HG03135 (cell line): ENCODE measurements around the gene RGS14.
"Not testable (repeated sequence)": the region's sequence is repeated elsewhere in the genome, so short reads cannot be mapped to it uniquely, and the experiment has no call there.

Experiments
- ATAC-seq: cut with Tn5 transposase; IDR thresholded peaks from one replicate; pipeline ENCODE4 v1.9.1; 2021; ENCODE audit warnings: mild to moderate bottlenecking, moderate library complexity; ENCODE audit not compliant: unreplicated experiment

RGS14 gene

DNA sequence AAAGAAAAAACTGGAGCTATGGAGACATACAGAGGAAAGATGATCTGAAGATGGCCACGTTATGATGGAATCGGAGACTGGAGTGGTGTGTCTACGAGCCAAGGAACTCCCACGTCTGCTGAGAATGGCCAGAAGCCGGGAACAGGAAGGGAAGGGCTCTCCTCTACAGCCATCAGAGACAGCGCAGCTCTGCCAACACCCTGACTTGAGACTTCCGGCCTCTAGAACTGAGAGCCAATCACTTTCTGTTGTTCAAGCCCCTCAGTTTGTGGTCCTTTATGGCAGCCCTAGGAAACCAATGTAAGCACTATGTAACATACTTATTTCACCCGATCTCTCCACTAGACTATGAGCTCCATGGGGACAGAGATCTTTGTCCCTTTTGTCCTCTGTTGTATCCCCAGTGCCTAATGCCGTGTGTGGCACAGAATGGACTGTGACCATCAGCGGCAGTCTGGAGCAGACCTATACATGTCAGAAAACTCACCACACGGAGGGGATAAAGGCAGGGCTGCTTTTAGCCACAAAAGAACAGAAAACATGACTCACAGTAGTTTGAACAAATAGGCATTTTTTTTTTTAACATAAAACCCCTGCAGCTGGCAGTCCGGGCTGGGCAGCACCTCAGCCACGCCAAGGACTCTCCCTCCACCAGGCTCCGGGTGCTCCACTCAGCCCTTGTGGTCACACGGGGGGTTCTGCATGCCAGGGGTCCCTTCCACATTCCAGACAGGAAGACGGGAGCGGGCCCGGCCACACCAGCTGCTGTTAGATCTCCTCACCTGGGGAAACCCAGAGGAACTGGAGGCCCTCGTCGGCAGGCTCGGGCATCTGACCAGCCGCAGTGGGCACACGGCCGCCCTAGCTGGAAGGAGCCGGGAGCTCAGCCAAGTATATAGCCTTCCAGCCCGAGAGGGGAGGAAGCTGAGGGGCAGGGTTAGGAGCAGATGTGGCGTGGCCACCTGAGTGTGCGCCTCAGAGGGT, 29.9 kb upstream of the RGS14 start:
- no peak for ATAC-seq

DNA sequence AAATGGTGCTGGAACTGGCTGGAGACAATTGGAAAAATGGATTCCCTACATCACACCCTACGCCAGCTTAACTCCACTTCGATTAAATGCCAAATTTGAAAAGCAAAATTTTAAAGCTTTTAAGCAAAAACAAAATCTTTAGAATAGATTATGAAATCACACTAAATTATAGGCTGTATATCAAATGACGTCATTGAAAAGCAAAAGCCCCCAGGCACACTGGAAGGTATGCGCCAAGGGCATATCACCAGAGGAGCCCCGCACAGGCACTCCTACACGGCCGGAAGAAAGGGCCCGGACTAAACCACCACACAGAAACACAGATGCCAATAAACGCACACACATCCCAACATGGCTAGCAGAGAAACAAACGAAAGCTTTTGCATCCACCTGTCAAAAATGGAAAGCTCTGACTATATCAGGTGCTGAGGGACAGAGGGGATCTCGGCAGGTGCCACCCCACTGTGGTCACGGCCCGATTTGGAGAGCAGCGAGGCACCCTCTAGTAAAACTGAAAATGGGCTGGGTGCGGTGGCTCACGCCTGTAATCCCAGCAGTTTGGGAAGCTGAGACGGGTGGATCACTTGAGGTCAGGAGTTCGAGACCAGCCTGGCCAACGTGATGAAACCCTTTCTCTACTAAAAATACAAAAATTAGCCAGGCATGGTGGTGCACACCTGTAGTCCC, 29.0 kb upstream of the RGS14 start:
- ATAC-seq = no peak

DNA sequence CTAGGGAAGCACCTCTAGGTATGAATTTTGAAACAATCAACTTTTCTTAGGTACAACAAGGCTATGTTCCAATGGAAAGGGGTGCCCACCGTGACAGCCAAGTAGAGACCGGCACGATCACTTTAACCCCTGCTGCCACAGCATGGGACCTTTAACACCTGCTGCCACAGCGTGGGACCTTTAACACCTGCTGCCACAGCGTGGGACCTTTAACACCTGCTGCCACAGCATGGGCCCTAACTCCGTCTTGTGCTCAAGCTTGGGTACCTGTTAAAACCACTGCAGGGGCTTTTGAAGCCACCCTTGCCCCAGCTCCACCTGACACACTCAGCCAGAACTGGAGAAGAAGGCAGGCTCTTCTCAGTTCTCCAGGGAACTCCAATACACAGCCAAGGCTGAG, 27.8 kb upstream of the RGS14 start:
- ATAC-seq = no peak

DNA sequence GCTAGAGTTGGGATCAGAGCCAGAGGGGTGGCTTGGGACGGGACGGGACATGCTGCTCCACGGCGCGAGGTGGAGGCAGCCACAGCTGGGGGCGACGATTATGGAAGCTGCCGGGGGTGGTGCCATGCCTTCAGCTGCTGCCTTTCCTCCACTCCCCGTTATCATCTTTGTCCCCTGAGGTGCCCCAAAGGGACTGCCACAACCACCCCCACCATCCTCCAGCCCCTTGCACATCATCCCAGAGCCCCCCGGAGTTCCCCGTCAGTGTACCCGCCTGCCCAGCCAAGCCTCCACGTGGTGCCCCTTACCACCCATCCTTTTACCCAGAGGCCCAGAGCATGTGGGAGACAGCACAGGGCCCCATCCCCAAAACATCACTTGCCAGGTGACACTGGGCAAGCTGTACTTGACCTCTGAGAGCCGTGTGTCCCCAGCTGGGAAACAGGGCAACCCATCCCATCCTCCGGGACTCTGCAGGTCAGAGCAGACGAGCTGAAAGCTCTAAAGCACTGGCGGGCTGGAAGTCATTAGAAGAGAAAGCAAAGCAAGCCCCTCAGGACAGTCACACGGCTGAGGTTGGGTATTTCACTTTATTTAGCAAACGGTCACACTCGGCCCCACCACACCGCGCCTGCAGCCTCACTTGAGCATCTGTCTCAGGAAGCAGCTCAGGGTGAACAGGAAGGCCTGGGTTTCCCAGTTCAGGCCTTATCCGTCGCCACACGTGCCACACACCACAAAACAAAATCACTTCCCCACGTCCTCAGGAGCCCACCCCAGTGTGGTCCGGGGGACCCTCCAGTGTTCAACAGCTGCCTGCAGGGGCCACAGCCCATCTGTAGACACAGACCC, 26.5 kb upstream of the RGS14 start:
- no peak for ATAC-seq

DNA sequence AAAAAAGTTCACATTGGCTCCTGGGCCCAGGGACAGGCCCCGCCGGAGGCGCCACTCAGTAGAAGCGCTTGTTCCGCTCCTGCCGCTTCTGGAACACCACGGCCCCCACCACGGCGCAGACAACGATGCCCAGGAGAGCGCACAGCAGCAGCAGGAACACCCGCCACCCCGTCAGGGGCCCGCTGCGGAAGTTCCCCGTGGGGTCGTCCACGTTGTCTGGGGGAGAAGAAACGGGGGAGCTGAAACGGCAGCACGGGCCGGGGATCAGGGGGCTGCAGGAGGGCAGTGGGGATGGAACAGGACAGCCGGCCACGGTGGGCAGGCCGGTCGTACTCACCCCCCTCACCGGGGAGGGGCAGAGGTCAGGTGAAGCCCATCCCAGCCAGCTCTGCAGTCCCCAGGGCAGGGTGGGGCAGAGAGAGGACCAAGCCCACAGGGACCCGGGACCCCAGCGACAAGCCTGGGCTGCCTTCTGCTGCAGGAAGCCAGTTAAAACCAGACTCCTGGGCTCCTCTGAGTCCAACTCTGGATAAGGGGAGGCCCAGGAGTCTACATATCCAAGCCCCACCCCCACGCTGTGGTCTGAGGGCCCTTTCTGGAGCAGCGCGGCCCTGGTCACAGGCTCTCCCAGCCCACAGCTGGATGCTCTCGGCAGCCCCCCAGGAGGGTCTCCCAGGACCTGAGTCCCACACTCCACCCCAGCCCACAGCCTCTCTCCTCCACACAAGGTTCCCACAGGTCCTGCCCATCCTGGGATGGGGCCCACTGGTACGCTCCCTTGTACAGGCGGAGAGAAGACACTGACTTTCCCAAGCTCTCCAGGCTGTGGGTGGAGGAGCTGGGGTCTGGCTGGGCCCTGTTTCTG, 25.5 kb upstream of the RGS14 start:
- no peak for ATAC-seq

DNA sequence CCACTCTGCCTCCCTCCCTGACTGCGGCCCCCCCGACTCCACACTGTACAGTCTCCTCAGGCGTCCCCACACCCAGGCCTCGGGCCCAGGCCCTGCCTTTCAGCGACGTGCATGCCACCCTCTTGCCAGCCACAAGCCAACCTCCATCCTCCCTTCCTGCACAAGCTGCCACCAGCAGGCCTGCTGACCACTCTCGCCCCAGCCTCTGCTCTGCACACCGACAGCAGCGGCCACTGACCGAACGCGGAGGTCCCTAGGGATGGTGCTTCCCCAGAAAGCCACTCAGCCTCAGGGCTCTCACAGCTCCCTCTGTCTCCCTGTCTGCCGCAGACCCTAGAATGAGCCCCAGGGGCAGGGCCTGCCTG, 24.8 kb upstream of the RGS14 start:
- ATAC-seq = no peak

DNA sequence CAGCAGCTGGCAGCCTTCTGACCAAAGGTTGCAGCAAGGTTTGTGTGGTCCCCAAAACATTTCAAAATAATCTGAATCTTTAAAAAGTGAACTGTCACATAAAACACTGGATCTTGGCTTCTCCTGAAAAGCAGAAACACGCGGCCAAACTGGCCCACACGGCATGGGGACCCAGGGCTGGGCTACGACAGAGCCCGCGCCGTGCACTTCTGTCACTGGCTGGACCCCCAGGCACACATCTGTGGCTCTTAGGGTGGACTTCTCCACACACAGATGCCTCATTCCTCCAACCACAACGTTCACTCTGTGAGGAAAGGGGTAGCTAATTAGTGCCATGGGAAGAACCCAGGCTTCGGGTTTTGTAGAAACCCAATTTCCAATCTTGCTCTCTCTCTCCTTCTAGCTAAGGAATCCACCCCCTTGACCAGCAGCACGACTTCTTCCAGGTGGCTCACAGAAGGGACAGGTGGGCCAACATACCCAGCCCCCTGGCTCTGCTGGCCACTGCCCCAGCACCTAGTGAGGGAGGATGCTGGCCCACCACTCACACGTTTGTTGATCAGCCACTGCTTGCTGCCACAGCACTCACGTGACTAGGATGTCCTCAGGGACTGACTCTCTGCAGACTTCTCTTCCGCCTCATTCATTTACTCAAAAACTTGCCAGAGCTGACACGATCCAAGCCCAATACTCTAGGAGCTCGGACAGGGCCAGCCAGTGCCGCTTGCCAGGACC, 24.1 kb upstream of the RGS14 start:
- ATAC-seq = no peak

DNA sequence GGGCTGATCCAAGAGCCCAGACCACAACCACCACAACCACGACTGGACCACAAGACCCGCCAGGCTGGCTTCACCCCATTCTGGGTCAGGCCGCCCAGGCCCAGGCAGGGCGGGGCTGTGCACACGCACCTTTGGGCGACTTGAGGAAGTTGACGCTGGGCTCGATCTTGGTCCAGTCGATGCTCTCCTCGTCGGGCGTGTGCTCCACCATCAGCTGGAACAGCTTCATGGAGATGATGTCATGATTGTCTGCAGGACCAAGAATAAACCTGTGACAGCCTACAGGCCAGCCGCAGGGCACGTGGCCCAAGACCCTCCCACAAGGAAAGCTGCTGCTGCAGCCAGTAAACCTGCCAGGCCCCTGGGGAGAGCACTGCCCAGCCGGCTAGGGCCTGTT, 23.6 kb upstream of the RGS14 start:
- no peak for ATAC-seq

DNA sequence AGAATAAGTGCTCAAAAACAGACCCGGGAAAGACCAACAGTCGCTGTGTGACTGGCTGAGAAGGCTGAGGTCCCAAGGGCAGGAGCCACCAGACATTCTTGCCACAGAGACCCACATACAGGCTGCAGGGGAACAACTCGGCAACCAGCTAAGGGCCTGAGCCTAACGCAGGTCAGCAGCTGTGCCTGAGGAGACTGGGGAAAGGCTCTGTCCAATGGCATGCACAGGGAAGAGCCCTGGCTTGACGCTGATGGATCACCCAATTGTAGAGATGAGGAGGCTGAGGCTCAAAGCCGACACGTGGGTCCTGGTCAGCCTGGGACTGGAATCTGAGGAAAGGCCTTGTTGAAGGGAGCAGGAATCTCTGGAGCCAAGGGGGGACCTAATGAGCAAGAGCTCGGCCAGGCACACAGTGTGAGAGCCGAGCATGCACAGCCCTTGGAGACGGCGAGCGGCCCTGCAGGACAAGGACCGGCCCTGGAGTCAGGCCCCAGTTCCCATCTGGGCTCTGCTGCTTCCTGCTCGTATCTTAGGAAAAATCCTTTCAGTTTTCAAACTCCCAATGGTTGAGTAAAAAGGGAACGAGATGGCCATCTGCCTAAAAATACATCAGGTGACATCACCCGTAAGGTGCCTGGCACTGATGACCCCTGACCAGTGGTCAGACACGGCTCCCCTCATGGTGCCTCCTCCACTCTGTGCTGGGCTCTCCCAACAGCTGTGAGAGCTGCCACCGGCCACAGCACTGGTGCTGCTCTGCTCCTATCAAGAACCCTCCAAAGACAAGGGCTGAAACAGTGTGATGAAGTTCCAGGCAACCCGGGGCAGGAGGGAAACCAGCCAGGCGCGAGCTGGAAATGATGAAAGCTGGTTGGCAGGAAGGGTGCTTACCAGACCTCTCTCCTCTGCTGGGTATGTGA, 22.7 kb upstream of the RGS14 start:
- ATAC-seq = no peak

DNA sequence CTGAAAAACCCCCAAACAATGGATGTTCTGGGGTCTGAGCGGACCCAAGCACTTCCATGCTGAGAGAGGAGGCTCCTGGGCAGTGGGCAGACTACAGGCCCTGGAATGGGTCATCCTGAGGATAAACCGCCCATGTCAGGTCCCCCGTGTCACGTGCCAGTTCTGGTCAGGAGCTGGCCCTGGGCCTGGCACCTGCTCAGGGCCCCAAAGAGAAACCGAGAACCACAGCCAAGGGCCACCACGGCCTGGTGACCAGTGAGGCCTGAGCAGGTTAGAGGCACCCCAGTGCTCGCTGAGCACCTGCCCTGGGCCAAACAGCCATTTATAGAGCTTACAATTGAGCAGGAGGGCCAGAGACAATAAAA, 22.0 kb upstream of the RGS14 start:
- no peak for ATAC-seq

DNA sequence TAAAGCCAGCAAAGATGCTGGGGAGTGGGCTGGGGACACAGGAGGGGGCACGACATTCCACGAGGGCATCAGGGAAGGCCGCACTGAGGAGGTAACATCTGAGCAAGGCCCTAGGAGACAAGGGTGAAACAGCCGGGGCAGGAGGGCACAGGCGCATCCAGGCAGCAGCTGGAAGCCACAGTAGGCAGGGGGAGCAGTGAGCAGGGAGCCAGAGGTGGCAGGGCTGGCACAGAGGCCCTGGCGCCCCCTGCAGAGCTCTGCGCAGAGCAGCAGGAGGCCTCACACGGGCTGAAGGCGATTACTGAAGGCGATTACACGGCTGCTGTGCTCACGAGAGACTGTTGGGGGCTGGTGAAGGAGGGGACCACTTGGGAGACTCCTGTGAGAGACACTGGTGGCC, 21.6 kb upstream of the RGS14 start:
- ATAC-seq = no peak

DNA sequence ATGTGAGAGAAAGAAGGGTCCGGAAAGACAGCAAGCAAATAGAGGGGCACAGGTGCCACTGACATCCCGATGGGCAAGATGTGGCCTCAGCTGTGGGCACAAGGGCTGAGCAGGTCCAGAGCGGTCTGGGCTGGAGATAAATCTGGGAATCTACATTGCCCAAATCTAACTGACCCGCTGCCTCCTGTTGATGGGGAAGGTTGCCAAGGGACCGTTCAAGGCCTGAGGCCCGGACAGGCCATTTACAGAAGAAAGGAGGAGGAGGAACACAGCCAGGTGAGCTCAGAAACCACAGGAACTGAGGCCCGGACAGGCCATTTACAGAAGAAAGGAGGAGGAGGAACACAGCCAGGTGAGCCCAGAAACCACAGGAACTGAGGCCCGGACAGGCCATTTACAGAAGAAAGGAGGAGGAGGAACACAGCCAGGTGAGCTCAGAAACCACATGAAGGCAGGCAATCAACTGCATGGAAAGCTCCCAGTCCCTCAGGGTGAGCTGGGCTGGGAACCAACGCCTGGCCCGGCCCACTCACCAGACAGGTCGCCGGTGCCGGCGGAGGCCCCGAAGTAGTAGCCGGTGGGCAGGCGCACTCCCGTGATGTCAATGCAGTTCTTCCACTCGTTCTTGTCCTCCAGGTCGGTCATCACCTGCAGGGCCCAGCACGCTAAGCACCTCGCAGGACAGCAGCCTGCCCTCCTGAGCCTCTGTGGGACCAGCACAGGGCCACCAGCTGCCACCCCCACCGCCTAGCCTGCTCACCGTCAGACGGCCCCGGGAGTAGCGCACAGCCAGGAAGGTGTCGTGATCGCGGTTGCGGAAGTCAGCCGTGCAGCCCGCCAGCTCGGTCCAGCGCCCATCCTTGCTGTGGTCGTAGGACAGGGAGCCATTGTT, 20.9 kb upstream of the RGS14 start:
- no peak for ATAC-seq

DNA sequence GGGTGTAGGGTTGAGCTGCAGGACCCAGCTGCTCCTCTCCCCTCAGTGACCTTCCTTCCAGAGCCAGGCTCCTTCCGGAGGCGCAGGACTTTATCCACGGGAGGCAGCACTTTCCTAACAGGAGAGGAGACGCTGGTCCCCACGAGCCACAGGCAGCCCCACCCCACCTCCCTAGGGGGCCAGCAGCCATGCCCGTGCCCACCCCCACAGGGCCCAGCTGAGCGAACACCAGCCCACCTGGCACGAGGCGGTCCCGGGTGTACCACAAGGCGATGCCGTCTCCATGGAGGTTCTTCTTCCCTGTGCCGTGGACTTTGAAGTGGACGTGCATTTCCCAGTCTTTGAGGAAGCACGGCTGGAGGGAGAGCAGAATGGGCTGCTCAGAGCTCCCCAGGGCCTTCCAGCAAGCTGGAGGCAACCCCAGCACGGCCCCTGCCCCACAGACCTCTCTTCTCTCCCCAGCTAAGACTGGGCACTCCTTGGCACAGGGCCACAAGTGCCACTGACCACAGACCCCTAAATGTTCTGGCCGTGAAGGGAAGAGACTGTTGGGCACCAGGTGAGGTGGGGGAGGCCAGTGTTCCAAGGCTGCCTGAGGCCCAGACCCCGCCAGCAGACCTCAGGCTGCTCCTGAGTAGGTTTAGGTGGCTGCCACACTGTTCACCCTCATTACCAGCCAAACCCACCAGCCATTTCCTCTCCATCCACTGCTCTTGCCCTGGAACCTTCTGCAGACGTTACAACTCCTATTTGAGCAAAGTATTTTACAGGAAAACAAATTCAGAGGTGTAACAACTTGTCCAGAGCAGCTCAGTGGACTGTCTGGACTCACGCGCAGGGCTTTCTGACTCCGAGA, 19.2 kb upstream of the RGS14 start:
- ATAC-seq = no peak

DNA sequence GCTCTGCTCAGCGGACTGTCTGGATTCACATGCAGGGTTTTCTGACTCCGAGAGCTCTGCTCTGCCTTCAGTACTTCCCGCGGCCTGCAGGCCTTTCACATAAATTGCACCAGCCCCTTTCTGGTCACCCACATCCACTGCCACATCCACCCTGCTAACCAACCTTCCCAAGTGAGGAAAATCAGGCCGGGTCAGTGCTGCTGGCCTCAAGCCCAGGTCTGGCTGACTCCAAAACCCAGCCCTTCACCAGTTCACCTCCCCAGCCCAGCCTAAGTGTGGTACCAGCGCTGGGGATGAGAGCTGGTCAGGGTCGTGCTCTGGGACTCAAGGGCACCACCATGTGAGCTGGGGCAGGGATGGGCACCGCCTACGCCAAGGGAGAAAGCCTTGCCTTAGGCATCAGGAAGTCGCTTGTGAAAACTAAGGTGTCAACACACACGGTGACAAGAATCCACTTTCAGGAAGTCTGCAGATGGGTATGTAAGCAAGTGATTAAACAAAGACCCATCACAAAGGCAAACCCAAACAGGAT, 18.6 kb upstream of the RGS14 start:
- no peak for ATAC-seq

DNA sequence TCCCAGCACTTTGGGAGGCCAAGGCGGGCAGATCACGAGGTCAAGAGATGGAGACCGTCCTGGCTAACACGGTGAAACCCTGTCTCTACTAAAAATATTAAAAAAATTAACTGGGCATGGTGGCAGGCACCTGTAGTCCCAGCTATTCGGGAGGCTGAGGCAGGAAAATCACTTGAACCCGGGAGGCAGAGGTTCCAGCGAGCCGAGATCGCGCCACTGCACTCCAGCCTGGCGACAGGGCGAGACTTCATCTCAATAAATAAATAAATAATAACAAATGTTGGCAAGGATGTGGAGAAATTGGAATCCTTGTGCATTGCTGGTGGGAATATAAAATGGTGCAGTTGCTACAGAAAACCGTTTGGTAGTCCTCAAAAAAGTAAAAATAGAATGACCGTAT, 14.7 kb upstream of the RGS14 start:
- not testable (repeated sequence) for ATAC-seq

DNA sequence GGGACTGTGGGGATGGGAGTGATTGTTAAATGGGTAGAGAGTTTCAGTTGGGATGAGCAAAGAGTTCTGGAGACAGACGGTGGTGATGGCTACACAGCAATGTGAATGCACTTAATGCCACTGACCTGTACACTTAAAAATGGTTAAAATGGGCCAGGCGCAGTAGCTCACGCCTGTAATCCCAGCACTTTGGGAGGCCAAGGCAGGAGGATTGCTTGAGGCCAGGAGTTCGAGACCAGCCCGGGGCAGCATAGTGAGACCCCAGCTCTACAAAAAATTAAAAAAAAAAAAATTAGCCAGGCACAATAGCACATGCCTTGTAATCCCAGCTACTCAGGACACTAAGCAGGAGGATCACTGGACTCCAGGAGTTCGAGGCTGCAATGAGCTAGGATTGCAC, 13.9 kb upstream of the RGS14 start:
- ATAC-seq = no peak

DNA sequence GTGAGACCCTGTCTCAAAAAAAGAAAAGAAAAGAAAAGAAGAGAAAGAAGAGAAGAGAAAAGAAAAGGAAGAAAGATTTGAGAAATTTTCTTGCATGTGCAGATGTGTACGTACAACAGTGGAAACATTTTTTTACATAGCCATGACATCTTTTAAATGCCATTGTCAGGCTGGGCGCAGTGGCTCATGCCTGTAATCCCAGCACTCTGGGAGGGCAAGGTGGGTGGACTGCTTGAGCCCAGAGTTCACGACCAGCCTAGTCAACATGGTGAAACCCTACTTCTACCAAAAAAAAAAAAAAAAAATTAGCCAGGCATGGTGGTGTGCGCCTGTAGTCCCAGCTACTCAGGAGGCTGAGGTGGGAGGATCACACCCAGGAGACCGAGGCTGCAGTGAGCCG, 12.8 kb upstream of the RGS14 start:
- ATAC-seq = no peak
